Activated CD8-positive, alpha-beta T cell treated with anti-CD3 and anti-CD28 coated beads, Interleukin-2, amount 10 ng/mL, durations not matched to agents 7 days and 5 days (primary cell): ENCODE results near the gene RPA3. TPM values are rescaled to one million over a fixed set of nuclear protein-coding genes. Genes with fewer than 3 reads are reported as not detected.
"Not testable (repeated sequence)": the region's sequence is repeated elsewhere in the genome, so short reads cannot be mapped to it uniquely, and the experiment has no call there.

ENCODE experiments used
- ATAC-seq: fragments of 150-1000 bp; cut with Tn5 transposase; one replicate; pipeline ENCODE4 v1.10.0; 2021; ENCODE audit warnings: moderate library complexity
- CTCF ChIA-PET: fragments of 350-600 bp; sonication (Branson Sonifier 250); formaldehyde crosslinking; loops from one replicate; lab custom pipeline; 2021; ENCODE audit warnings: antibody characterized with exemption; lab: Charles Lee
- POLR2A ChIA-PET: fragments of 350-600 bp; sonication (Branson Sonifier 250); formaldehyde crosslinking; loops from one replicate; lab custom pipeline; 2021; ENCODE audit warnings: antibody characterized with exemption; lab: Charles Lee
- DNase-seq: peaks from one replicate; pipeline ENCODE4 v3.0.0-alpha.2; 2020
- H3K27ac Mint-ChIP-seq: one replicate; pipeline ENCODE4 v1.8.0; 2021; ENCODE audit warnings: mild to moderate bottlenecking, mixed read lengths
- H3K27me3 Mint-ChIP-seq: one replicate; pipeline ENCODE4 v1.8.0; 2021; ENCODE audit warnings: low read depth, mixed read lengths
- H3K36me3 Mint-ChIP-seq: one replicate; pipeline ENCODE4 v1.8.0; 2021; ENCODE audit warnings: low read depth, mixed read lengths
- H3K4me1 Mint-ChIP-seq: one replicate; pipeline ENCODE4 v1.8.0; 2021; ENCODE audit warnings: low read depth, mixed read lengths
- H3K4me3 Mint-ChIP-seq: one replicate; pipeline ENCODE4 v1.8.0; 2021; ENCODE audit warnings: mild to moderate bottlenecking, mixed read lengths
- H3K9me3 Mint-ChIP-seq: one replicate; pipeline ENCODE4 v1.8.0; 2022; ENCODE audit warnings: mixed read lengths; ENCODE audit not compliant: insufficient read depth
- total RNA-seq, 2 experiments: library from RNA; stranded (reverse); gene quantifications; one replicate each; pipeline ENCODE4 v1.2.3, GENCODE V29; 2021

The RPA3 gene
- total RNA-seq, 2 experiments from 2014 or later: 117 TPM

DNA sequence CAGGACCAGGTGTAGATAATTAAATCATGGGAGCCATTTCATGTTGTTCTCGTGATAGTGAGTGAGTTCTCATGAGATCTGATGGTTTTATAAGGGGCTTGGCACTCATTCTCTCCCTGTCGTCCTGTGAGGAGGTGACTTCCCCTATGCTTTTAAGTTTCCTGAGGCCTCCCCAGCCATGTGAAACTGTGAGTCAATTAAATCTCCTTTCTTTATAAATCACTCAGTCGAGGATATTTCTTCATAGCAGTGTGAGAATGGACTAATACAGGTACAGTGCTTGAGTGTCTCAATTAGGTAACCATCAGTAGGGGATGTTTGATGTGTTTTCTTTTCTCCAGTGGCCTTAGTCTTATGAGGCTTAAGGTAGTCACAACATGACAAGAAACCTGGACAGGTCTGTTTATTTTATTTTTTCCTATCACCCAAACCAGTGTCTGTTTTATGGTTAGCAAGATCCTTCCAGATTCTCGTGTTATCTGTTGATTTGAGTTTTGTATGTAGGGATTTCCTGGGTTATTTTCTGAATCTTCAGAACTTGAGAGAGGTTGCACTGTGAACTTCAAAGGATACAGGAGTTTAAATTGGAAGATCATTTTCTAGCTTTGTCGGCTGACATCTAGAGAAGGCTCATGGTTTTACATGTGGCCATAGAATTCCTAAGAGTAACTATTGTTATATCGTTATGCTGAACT is 45.7 kb downstream of the RPA3 start:
- Mint-ChIP-seq H3K4me1 (peaks cover 7% of the 10 kb centered on the region), H3K4me3 (no peak overlapping the region), H3K9me3 (peaks cover 22% of the 10 kb centered on the region), H3K36me3 (peaks cover 34% of the 10 kb centered on the region), H3K27me3 (no peaks in the 10 kb centered on the region), H3K27ac (no peak overlapping the region)
- CTCF ChIA-PET: no interaction called here
- ATAC-seq (no peak), DNase-seq (no peak)
- POLR2A ChIA-PET: no interaction called here

DNA sequence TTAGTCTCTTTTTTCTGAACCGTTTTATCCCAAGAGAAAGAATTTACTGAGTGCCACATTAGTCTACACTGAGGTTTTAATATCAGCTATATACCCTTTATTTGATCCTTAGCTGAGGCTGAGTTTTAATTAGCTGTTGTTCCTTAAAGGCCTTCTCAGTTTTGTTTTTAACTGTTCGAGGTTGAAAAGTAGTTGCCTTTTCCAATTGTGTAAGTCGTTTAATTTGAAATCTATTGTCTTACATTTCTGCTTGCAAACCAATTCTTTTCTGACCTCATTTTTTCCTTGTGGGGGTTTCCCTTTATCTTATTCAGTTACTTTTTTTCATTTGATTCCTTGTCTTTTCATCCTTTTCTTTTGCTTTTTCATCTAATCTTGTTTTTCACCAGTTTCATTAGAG is 47.0 kb downstream of the RPA3 start:
- H3K27me3 Mint-ChIP-seq: no peaks in the 10 kb centered on the region
- ChIA-PET POLR2A (no interaction called here), CTCF (interaction anchor here (1.3 kb wide), 1 partner anchor 10 kb away, joined by 6 read pairs; no protein-coding TSS in a partner anchor)
- H3K27ac Mint-ChIP-seq: no peak overlapping the region
- peaks cover 22% of the 10 kb centered on the region for H3K9me3 Mint-ChIP-seq
- no peak for DNase-seq
- no peak overlapping the region for H3K4me3 Mint-ChIP-seq
- no peak for ATAC-seq
- peaks cover 31% of the 10 kb centered on the region for H3K36me3 Mint-ChIP-seq
- H3K4me1 Mint-ChIP-seq: peaks cover 7% of the 10 kb centered on the region

DNA sequence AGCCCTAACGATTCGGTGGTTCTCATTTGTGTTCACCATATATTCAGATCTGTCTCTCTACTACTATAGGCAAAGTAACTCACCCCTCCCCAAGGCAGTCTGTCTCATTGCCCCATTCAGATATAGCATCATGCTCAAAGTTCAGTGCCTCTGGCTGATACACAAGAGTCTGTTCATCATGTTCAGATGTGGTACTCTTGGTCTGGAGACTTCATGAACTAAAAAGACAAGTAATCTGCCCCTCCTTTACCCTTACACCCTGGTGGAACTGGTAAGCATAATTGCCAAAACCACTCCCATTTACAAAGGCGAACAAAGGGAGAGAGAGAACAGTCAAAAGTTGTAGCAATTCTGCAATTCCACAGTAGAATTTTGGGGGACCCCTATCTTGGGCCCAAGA is 47.9 kb downstream of the RPA3 start:
- Mint-ChIP-seq H3K36me3 (peaks cover 25% of the 10 kb centered on the region), H3K27ac (no peak overlapping the region), H3K9me3 (peaks cover 22% of the 10 kb centered on the region), H3K4me3 (no peak overlapping the region), H3K27me3 (no peaks in the 10 kb centered on the region), H3K4me1 (peaks cover 7% of the 10 kb centered on the region)
- ChIA-PET POLR2A (interaction anchor here (0.6 kb wide), 1 partner anchor 29 kb away, joined by 3 read pairs; the partner anchor contains the start of gene UMAD1), CTCF (interaction anchor here (1.3 kb wide), 1 partner anchor 11 kb away, joined by 6 read pairs; no protein-coding TSS in a partner anchor)
- no peak for ATAC-seq
- no peak for DNase-seq

DNA sequence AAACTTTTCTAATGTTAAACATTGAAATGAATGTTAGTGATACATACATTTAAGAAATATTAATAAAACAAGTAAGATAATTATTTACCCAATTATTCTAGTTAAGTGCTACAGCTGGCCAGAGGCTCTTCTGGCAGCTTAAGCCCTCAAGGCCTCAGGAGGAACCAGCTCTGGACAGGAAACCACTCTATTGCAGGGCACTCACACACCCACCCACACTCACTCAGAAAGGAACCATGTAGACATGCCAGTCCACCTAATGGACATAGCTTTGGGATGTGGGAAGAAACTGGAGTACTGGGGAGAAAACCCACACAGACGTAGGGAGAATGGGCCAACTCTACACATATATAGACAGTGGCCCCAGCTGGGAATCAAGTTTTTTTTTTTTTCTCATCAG is 49.7 kb downstream of the RPA3 start:
- peaks cover 7% of the 10 kb centered on the region for H3K4me1 Mint-ChIP-seq
- CTCF ChIA-PET: interaction anchor here (1.0 kb wide), 1 partner anchor 13 kb away, joined by 5 read pairs; no protein-coding TSS in a partner anchor
- H3K4me3 Mint-ChIP-seq: no peak overlapping the region
- H3K36me3 Mint-ChIP-seq: peaks cover 17% of the 10 kb centered on the region
- peaks cover 22% of the 10 kb centered on the region for H3K9me3 Mint-ChIP-seq
- H3K27me3 Mint-ChIP-seq: no peaks in the 10 kb centered on the region
- POLR2A ChIA-PET: no interaction called here
- no peak for ATAC-seq
- DNase-seq: no peak
- no peak overlapping the region for H3K27ac Mint-ChIP-seq

DNA sequence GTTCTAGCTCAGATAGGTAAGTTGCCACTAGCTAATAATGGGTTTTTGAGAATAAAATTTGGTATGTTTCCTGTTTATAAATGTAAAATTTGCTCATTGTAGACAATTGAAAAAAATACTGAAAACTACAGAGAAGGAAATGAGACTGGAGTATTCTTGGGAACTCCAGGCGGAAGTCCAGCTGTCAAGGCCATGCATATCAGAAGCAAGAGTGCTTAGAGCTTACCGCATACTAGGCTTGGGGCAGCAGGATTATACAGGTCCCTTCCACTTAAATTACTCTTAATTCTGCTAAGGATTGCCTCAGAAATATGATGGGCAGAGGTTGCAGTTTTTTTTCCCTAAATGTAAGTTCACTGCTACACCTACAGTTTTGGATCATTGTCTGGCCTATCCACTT is 51.2 kb downstream of the RPA3 start:
- Mint-ChIP-seq H3K4me3 (no peak overlapping the region), H3K9me3 (peaks cover 22% of the 10 kb centered on the region), H3K27me3 (no peaks in the 10 kb centered on the region), H3K4me1 (no peaks in the 10 kb centered on the region), H3K27ac (no peak overlapping the region), H3K36me3 (peaks cover 11% of the 10 kb centered on the region)
- no peak for DNase-seq
- POLR2A ChIA-PET: no interaction called here
- CTCF ChIA-PET: interaction anchor here (2.0 to 2.1 kb wide), 2 partner anchors 14 to 15 kb away, joined by 6 to 9 read pairs; no protein-coding TSS in a partner anchor
- ATAC-seq: no peak

DNA sequence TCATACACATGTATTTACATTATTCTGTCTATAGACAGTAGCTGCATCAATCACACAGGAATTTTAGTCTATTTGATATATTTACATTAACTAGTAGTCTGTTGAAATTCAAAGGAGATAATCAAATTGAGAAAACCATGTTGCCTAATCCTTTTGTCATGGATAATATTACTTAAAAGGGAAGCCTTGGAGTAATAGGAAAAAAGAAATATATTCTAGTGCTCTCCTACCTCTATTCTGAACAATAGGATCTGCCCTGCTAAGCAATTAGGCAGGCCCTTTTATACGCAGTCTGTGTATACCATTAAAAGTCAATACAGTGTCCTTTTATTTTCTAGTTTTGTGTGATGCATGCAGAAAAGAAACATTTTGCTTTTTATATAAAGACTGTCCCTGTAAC is 53.4 kb downstream of the RPA3 start:
- ChIA-PET POLR2A (no interaction called here), CTCF (no interaction called here)
- no peak overlapping the region for H3K27ac Mint-ChIP-seq
- no peak overlapping the region for H3K4me3 Mint-ChIP-seq
- H3K9me3 Mint-ChIP-seq: peaks cover 4% of the 10 kb centered on the region
- DNase-seq (no peak), ATAC-seq (no peak)
- peaks cover 9% of the 10 kb centered on the region for H3K36me3 Mint-ChIP-seq
- peaks cover 7% of the 10 kb centered on the region for H3K4me1 Mint-ChIP-seq
- H3K27me3 Mint-ChIP-seq: no peaks in the 10 kb centered on the region

DNA sequence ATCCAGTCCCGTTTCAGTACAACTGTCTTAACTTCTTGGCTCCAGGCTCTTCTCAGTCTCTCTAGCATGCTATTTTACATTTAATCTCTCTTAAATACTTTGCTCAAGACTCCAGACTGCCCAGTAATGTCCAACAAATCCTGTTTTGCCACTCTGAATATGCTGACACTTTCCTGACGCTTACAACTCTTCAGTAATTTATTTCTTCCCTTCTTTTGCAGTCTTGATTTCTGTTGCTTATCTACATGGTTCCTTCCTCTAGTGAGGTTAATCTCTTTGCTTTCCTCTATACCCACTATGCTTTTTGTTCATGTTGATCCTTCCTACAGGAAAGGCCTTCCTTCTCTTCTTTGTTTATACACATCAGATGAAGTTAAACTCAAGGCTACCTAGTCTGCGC is 54.1 kb downstream of the RPA3 start:
- no peak for ATAC-seq
- Mint-ChIP-seq H3K27ac (no peak overlapping the region), H3K4me3 (no peak overlapping the region), H3K9me3 (peaks cover 3% of the 10 kb centered on the region), H3K27me3 (no peaks in the 10 kb centered on the region), H3K4me1 (peaks cover 7% of the 10 kb centered on the region), H3K36me3 (peaks cover 16% of the 10 kb centered on the region)
- CTCF ChIA-PET: no interaction called here
- POLR2A ChIA-PET: no interaction called here
- no peak for DNase-seq

DNA sequence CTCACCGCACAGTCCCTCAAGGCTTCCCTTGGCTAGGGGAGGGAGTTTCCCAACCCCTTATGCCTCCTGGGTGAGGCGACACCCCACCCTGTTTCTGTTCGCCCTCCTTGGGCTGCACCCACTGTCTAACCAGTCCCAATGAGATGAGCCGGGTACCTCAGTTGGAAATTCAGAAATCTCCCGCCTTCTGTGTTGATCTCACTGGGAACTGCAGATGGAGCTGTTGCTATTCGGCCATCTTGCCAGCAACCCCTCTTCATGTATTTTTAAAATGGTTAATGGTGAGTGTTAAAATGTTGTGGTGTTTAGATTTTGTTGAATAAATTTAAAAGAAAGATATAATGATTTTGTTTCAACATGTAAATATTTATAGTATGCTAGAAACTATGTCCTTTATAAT is 55.9 kb downstream of the RPA3 start:
- Mint-ChIP-seq H3K36me3 (peaks cover 30% of the 10 kb centered on the region), H3K9me3 (peaks cover 14% of the 10 kb centered on the region), H3K27me3 (no peaks in the 10 kb centered on the region), H3K4me1 (peaks cover 7% of the 10 kb centered on the region), H3K27ac (no peak overlapping the region), H3K4me3 (no peak overlapping the region)
- ATAC-seq (no peak), DNase-seq (no peak)
- POLR2A ChIA-PET: no interaction called here
- CTCF ChIA-PET: no interaction called here

DNA sequence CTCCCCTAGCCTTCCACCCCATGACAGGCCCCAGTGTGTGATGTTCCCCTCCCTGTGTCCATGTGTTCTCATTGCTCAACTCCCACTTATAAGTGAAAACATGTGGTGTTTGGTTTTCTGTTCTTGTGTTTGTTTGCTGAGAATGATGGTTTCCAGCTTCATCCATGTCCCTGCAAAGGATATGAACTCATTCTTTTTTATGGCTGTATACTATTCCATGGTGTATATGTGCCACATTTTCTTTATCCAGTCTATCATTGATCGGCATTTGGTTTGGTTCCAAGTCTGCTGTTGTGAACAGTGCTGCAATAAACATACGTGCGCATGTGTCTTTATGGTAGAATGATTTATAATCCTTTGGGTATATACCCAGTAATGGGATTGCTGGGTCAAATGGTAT is 61.9 kb downstream of the RPA3 start:
- H3K27me3 Mint-ChIP-seq, H3K4me3 Mint-ChIP-seq, ATAC-seq, POLR2A ChIA-PET, H3K27ac Mint-ChIP-seq, DNase-seq: not testable (repeated sequence)
- peaks cover 18% of the 10 kb centered on the region for H3K4me1 Mint-ChIP-seq
- H3K36me3 Mint-ChIP-seq: peaks cover 41% of the 10 kb centered on the region
- peaks cover 21% of the 10 kb centered on the region for H3K9me3 Mint-ChIP-seq
- CTCF ChIA-PET: interaction anchor here (0.6 to 1.8 kb wide), 2 partner anchors 16 to 83 kb away, joined by 3 to 7 read pairs; partner anchors contain the start of gene UMAD1

DNA sequence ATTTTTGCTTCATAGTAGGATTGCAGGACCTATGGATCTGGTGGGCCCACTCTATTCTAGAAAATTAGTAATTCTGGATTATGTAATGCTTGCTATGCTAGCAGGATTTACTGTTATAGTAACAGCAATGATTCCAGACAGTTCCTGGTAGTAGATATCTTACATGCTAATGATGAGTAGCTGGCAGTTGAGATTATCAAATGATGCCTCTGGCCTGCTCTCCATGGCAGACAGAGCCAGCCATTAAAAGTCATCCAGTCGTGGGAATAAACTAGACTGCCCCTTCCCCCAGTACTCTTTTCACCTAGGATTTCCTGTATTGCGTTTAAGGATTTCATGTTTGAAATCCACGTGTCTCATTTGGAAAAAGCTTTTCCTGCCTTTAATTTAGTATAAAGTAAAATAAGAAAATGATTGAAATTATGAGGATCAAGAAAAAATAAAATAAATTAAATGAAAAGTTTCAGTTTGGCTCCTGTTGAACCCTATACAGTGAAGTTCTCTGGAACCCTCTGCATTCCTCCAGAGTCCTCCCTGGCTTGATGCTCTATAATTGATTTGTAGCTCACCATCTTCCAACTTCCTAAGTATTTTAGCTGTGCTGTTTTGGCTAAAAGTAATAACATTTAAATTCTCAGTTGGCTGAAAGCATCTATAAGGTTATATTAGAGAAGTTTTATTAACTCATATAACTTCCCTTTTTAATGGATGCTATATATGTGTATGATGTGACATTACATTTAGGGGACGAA is 63.3 kb downstream of the RPA3 start:
- no peak for DNase-seq
- Mint-ChIP-seq H3K36me3 (peaks cover 34% of the 10 kb centered on the region), H3K9me3 (peaks cover 21% of the 10 kb centered on the region), H3K4me1 (peaks cover 16% of the 10 kb centered on the region), H3K27me3 (no peaks in the 10 kb centered on the region), H3K27ac (no peak overlapping the region), H3K4me3 (no peak overlapping the region)
- CTCF ChIA-PET: interaction anchor here (1.7 to 1.8 kb wide), 2 partner anchors 14 to 26 kb away, joined by 7 read pairs; partner anchors contain the start of gene UMAD1
- ATAC-seq: no peak
- POLR2A ChIA-PET: no interaction called here

DNA sequence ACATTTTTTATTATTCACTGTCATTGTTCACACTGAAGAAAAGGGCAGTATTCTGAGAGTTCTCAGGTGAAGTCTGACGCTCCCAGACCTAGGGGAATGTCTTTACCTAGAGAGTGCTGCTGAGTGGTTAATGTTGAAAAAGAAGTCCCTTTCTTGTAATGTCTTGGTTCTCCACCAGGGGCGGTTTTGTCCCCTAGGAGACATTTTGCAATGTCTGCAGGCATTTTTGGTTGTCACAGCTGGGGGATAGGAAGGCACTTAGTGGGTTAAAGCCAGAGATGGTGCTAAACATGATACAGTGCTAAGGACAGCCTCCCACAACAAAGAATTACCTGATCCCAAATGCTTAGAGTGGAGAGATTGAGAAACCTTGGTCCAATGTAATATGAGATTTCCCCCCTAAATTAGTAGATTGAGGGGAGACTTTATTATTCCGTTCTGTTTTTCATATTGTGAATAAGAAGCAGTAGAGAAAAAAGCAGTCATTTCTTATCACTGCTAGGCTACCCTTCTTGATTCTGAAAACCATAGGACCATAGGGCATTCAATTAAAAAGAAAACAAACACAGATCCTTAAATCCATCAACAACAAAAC is 64.7 kb downstream of the RPA3 start:
- peaks cover 16% of the 10 kb centered on the region for H3K4me1 Mint-ChIP-seq
- peak; percentile 36 for DNase-seq
- POLR2A ChIA-PET: interaction anchor here (0.9 kb wide), 1 partner anchor 12 kb away, joined by 3 read pairs; no protein-coding TSS in a partner anchor

More for the DNA sequence above, 64.7 kb downstream of the RPA3 start:
- no peaks in the 10 kb centered on the region for H3K27me3 Mint-ChIP-seq
- ATAC-seq: no peak
- peaks cover 13% of the 10 kb centered on the region for H3K9me3 Mint-ChIP-seq
- no peak overlapping the region for H3K27ac Mint-ChIP-seq
- CTCF ChIA-PET: interaction anchor here (0.7 to 1.0 kb wide), 3 partner anchors 8 to 415 kb away, joined by 3 read pairs; no protein-coding TSS in a partner anchor
- H3K36me3 Mint-ChIP-seq: peaks cover 22% of the 10 kb centered on the region
- H3K4me3 Mint-ChIP-seq: no peak overlapping the region
